Ishikawa (cell line): ENCODE measurements around the gene PSD2.

Experiments used
- NFIC ChIP-seq: IDR thresholded peaks from 2 replicates; pipeline ENCODE4 v1.6.1; 2012
- RAD21 ChIP-seq: IDR thresholded peaks from 2 replicates; pipeline ENCODE4 v1.6.1; 2012; ENCODE audit warnings: low read depth
- REST ChIP-seq: IDR thresholded peaks from 2 replicates; pipeline ENCODE4 v1.6.1; 2012; ENCODE audit warnings: low read depth, mild to moderate bottlenecking
- YY1 ChIP-seq: IDR thresholded peaks from 2 replicates; pipeline ENCODE4 v1.6.1; 2012; ENCODE audit warnings: low read depth

DNA sequence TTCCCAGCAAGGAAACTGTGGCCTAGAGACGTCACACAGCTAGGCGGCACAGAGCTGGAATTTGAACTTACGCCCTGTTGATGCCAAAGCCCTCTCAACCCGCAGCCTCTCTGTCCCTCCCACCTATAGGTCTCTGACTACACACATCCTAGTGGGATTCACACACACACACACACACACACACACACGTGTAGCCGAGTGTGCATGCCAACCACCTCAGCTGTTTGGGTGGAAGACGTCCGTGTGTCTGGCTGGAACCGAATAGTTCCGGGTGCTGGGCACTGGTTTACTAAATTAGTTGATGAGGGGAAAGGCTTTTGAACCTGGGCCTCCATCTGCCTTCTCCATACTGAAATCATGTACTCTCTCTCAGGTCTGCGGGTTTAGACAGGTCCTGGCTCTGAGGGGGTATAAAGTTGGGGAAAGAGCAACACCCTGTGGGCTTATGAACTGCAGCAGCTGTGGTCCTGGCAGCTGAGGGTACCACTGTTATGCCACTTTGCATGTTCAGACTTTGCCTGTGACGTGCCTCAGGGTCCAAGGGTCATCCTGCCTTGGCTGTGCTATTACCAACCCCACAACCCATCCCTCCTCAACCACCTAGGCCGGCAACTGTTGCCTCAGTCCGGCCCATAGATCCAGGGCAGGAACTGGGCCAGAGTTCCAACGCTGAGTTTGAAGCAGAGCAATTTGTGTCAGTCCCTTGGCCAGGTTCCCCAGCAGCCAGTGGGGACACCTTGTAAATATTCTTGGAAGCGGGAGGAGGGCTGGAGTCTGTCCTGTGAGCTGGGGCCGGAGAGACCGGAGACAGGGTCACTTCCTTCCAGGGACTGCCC, 50.5 kb downstream of the PSD2 start:
- TF ChIP-seq NFIC: no peak
- no peak for TF ChIP-seq YY1
- TF ChIP-seq RAD21: no peak
- no peak for TF ChIP-seq REST
